Measurements from ENCODE around the gene S100A2.
A peak's percentile ranks its signal among the peaks of the same experiment; 100 is the strongest.

The S100A2 gene

GRCh38 chr1:153602749-153603148 is 37.1 kb upstream of the S100A2 start:
- no peaks in the 10 kb centered on the region for H3K36me3 ChIP-seq (ENCODE audit: low read length)
- H4K20me1 ChIP-seq (ENCODE audit: low read depth, low read length): no peaks in the 10 kb centered on the region
- no peaks in the 10 kb centered on the region for H3K79me2 ChIP-seq (ENCODE audit: insufficient read depth, low read length)
- H3F3A ChIP-seq (ENCODE audit: insufficient read depth): no peaks in the 10 kb centered on the region
- no peak overlapping the region for H3K9ac ChIP-seq (ENCODE audit: low read length)
- no peak for TF ChIP-seq CTCF (IDR thresholded peaks at IDR 0.05; ENCODE audit: insufficient read depth, low read length, poor library complexity, severe bottlenecking)
- TF ChIP-seq EZH2phosphoT487 (conservative IDR thresholded peaks at IDR 0.05; ENCODE audit: low read length): no peak
- H3K9me3 ChIP-seq (ENCODE audit: insufficient read depth, low read length): no peaks in the 10 kb centered on the region
- H2AFZ ChIP-seq (ENCODE audit: low read depth, low read length, severe bottlenecking): no peak overlapping the region
- no peak overlapping the region for H3K4me3 ChIP-seq (ENCODE audit: insufficient read depth, low read length, poor library complexity, severe bottlenecking)
- no peak overlapping the region for H3K4me2 ChIP-seq (ENCODE audit: low read depth, low read length, poor library complexity, severe bottlenecking)
- no peaks in the 10 kb centered on the region for H3K27me3 ChIP-seq (ENCODE audit: low read length)
- H3K9me2 ChIP-seq (replicated peaks; ENCODE audit: insufficient read depth, low read length): no peaks in the 10 kb centered on the region
- H3K27ac ChIP-seq (ENCODE audit: low read depth, low read length): no peak overlapping the region

- no peak overlapping the region for H3K9ac ChIP-seq (ENCODE audit: low read length)
- H2AFZ ChIP-seq (ENCODE audit: low read depth, low read length, severe bottlenecking): no peak overlapping the region
- no peaks in the 10 kb centered on the region for H3K36me3 ChIP-seq (ENCODE audit: low read length)
Observed at GRCh38 chr1:153599847-153600246, 34.2 kb upstream of the S100A2 start.

GRCh38 chr1:153598309-153599172 is 32.9 kb upstream of the S100A2 start:
- H2AFZ ChIP-seq (ENCODE audit: low read depth, low read length, severe bottlenecking): peak overlapping the region; percentile 60
- H3K27ac ChIP-seq (ENCODE audit: low read depth, low read length): peak overlapping the region; percentile 81
- TF ChIP-seq EZH2phosphoT487 (conservative IDR thresholded peaks at IDR 0.05; ENCODE audit: low read length): no peak
- no peaks in the 10 kb centered on the region for H3F3A ChIP-seq (ENCODE audit: insufficient read depth)
- no peaks in the 10 kb centered on the region for H3K79me2 ChIP-seq (ENCODE audit: insufficient read depth, low read length)
- no peaks in the 10 kb centered on the region for H4K20me1 ChIP-seq (ENCODE audit: low read depth, low read length)
- H3K9ac ChIP-seq (ENCODE audit: low read length): peak overlapping the region; percentile 57
- no peaks in the 10 kb centered on the region for H3K9me2 ChIP-seq (replicated peaks; ENCODE audit: insufficient read depth, low read length)
- no peaks in the 10 kb centered on the region for H3K9me3 ChIP-seq (ENCODE audit: insufficient read depth, low read length)
- H3K4me3 ChIP-seq (ENCODE audit: insufficient read depth, low read length, poor library complexity, severe bottlenecking): peak overlapping the region; percentile 32
- no peaks in the 10 kb centered on the region for H3K36me3 ChIP-seq (ENCODE audit: low read length)
- no peaks in the 10 kb centered on the region for H3K27me3 ChIP-seq (ENCODE audit: low read length)
- peak overlapping the region; percentile 66 for H3K4me2 ChIP-seq (ENCODE audit: low read depth, low read length, poor library complexity, severe bottlenecking)

More at GRCh38 chr1:153599847-153600246, 34.2 kb upstream of the S100A2 start:
- H3K9me2 ChIP-seq (replicated peaks; ENCODE audit: insufficient read depth, low read length): no peaks in the 10 kb centered on the region
- no peaks in the 10 kb centered on the region for H3K9me3 ChIP-seq (ENCODE audit: insufficient read depth, low read length)
- no peaks in the 10 kb centered on the region for H3F3A ChIP-seq (ENCODE audit: insufficient read depth)
- H3K79me2 ChIP-seq (ENCODE audit: insufficient read depth, low read length): no peaks in the 10 kb centered on the region
- no peak overlapping the region for H3K4me3 ChIP-seq (ENCODE audit: insufficient read depth, low read length, poor library complexity, severe bottlenecking)
- no peaks in the 10 kb centered on the region for H4K20me1 ChIP-seq (ENCODE audit: low read depth, low read length)
- H3K27ac ChIP-seq (ENCODE audit: low read depth, low read length): no peak overlapping the region
- H3K4me2 ChIP-seq (ENCODE audit: low read depth, low read length, poor library complexity, severe bottlenecking): no peak overlapping the region
- H3K27me3 ChIP-seq (ENCODE audit: low read length): no peaks in the 10 kb centered on the region
- no peak for TF ChIP-seq CTCF (IDR thresholded peaks at IDR 0.05; ENCODE audit: insufficient read depth, low read length, poor library complexity, severe bottlenecking)
- no peak for TF ChIP-seq EZH2phosphoT487 (conservative IDR thresholded peaks at IDR 0.05; ENCODE audit: low read length)

- Histone ChIP-seq H2AFZ (ENCODE audit: low read depth, low read length, severe bottlenecking) (no peak overlapping the region), H3K27ac (ENCODE audit: low read depth, low read length) (no peak overlapping the region), H3K4me2 (ENCODE audit: low read depth, low read length, poor library complexity, severe bottlenecking) (no peak overlapping the region), H3K4me3 (ENCODE audit: insufficient read depth, low read length, poor library complexity, severe bottlenecking) (no peak overlapping the region), H3K9ac (ENCODE audit: low read length) (no peak overlapping the region), H3K27me3 (ENCODE audit: low read length) (no peaks in the 10 kb centered on the region), H4K20me1 (ENCODE audit: low read depth, low read length) (no peaks in the 10 kb centered on the region), H3K36me3 (ENCODE audit: low read length) (no peaks in the 10 kb centered on the region), H3K79me2 (ENCODE audit: insufficient read depth, low read length) (no peaks in the 10 kb centered on the region), H3F3A (ENCODE audit: insufficient read depth) (no peaks in the 10 kb centered on the region), H3K9me3 (ENCODE audit: insufficient read depth, low read length) (no peaks in the 10 kb centered on the region), H3K9me2 (replicated peaks; ENCODE audit: insufficient read depth, low read length) (no peaks in the 10 kb centered on the region)
- TF ChIP-seq CTCF (IDR thresholded peaks at IDR 0.05; ENCODE audit: insufficient read depth, low read length, poor library complexity, severe bottlenecking) (no peak), EZH2phosphoT487 (conservative IDR thresholded peaks at IDR 0.05; ENCODE audit: low read length) (no peak)
Observed at GRCh38 chr1:153597206-153597605, 31.6 kb upstream of the S100A2 start.
